Lower lobe of right lung (tissue), 2 donors: ENCODE data around the gene NUDT8. TPM values are rescaled to one million over a fixed set of nuclear protein-coding genes. Genes with fewer than 3 reads are reported as not detected.

ENCODE experiments used
- ATAC-seq, 2 donors: fragments of 200-7000 bp; cut with Tn5 transposase; one replicate each; pipeline ENCODE4 v1.9.1; 2020 to 2022; ENCODE audit warnings: mild to moderate bottlenecking in 2 of 2, moderate library complexity in 2 of 2
- DNase-seq: peaks from one replicate; pipeline ENCODE4 v3.0.0-alpha.2; 2020
- H3K27ac ChIP-seq: fragments of 200-600 bp; one replicate; pipeline ENCODE4 v1.8.0; 2022
- H3K27me3 ChIP-seq: fragments of 200-600 bp; one replicate; pipeline ENCODE4 v1.8.0; 2022; ENCODE audit warnings: low read depth
- H3K36me3 ChIP-seq: fragments of 200-600 bp; one replicate; pipeline ENCODE4 v1.8.0; 2022; ENCODE audit warnings: mild to moderate bottlenecking
- H3K4me1 ChIP-seq: fragments of 200-600 bp; one replicate; pipeline ENCODE4 v1.8.0; 2022
- H3K4me3 ChIP-seq: fragments of 200-600 bp; one replicate; pipeline ENCODE4 v1.8.0; 2022; ENCODE audit warnings: mild to moderate bottlenecking
- H3K9me3 ChIP-seq: fragments of 200-600 bp; one replicate; pipeline ENCODE4 v1.8.0; 2022
- intact Hi-C: fragments of 100-400 bp; cut with DNase I; formaldehyde crosslinking; loops from one replicate; pipeline ENCODE4 v1.11.0; 2022
- total RNA-seq: library from RNA; stranded (reverse); fragmentation: NEBNext Ultra II Directional; extraction: Animal tissue kit (Norgen Biotek cat#: 25700); gene quantifications from one replicate; pipeline ENCODE4 v1.2.1, GENCODE V29; 2021
- TF ChIP-seq, protein P1 (sequence below): fragments of 200-600 bp; IDR thresholded peaks from one replicate; pipeline ENCODE4 v1.8.0; 2022; ENCODE audit warnings: antibody characterized with exemption, mild to moderate bottlenecking
- donor health status: DM: no; HTN: yes; CAD: no; lungs with severe emphysema.

NUDT8 gene
- total RNA-seq, 1 donor from 2014 or later, result 8.8 TPM

DNA sequence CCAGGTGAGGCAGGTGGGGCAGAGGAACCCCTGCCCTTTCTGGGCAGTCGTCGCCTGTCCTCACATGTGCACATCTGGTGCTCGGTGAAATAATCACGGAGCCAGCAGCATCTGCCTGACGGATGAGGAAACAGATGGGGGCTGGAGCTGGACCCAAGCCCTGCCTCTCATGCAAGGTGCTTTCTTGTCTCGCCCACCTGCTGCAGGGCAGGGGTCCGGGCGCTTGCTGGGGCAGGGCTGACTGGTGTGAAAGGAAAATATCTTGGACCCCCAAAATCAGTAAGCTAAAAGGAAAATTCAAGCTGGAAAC, 41.4 kb upstream of the NUDT8 start:
- no peak overlapping the region for H3K4me3 ChIP-seq
- intact Hi-C loops, result no loop called here
- no peaks in the 10 kb centered on the region for H3K36me3 ChIP-seq
- H3K4me1 ChIP-seq, result peaks cover 9% of the 10 kb centered on the region
- TF ChIP-seq, protein P1, sequence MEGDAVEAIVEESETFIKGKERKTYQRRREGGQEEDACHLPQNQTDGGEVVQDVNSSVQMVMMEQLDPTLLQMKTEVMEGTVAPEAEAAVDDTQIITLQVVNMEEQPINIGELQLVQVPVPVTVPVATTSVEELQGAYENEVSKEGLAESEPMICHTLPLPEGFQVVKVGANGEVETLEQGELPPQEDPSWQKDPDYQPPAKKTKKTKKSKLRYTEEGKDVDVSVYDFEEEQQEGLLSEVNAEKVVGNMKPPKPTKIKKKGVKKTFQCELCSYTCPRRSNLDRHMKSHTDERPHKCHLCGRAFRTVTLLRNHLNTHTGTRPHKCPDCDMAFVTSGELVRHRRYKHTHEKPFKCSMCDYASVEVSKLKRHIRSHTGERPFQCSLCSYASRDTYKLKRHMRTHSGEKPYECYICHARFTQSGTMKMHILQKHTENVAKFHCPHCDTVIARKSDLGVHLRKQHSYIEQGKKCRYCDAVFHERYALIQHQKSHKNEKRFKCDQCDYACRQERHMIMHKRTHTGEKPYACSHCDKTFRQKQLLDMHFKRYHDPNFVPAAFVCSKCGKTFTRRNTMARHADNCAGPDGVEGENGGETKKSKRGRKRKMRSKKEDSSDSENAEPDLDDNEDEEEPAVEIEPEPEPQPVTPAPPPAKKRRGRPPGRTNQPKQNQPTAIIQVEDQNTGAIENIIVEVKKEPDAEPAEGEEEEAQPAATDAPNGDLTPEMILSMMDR, result no peak
- no peaks in the 10 kb centered on the region for H3K9me3 ChIP-seq
- ATAC-seq (no peak), DNase-seq (no peak)
- H3K27ac ChIP-seq, result no peak overlapping the region
- H3K27me3 ChIP-seq, result peaks cover 16% of the 10 kb centered on the region

DNA sequence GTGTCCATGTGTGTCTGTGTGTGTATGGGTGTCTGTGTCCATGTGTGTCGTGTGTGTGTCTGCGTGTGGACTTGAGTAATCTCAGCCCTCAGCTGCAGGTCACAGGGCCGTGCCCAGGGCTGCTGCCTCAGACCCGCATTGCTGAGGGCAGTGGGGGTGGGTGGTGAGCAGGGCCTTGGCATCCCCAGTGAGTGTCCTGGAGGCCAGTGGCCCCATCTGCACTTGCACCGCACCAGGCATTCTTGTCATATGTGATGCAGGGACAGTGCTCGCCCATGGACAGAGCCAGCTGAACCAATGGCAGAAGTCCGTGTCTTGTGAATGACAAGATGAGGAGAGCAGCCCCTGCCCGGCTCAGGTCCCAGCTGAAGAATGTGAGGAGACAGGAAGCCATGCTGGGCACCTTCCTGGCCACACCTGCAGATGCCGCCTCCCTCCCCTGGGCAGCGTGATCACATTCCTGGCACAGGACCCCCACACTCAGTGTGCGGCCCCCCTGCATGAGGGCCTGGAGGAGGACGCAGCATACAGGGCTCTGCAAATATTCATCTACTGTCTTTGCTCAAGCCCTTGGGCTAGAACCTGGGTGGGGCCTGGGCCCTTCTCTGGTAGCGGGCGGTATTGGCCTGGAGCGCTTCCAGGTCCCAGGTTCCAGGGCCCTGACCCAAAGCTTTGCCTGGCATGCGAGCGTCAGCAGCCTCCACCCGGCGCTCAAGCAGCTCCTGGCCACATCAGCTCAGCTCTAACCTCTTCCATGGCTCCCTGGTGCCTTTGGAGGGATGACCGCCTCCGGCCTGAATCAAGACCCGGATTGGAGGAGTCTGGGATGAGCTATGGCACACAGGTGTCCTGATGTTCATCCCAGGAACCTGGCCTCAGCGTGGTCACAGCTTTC, 40.8 kb upstream of the NUDT8 start:
- no peaks in the 10 kb centered on the region for H3K9me3 ChIP-seq
- peaks cover 16% of the 10 kb centered on the region for H3K27me3 ChIP-seq
- ATAC-seq (no peak), DNase-seq (no peak)
- TF ChIP-seq, protein P1, result no peak
- intact Hi-C loops, result no loop called here
- H3K36me3 ChIP-seq, result no peaks in the 10 kb centered on the region
- H3K27ac ChIP-seq, result no peak overlapping the region
- peaks cover 9% of the 10 kb centered on the region for H3K4me1 ChIP-seq
- H3K4me3 ChIP-seq, result no peak overlapping the region

DNA sequence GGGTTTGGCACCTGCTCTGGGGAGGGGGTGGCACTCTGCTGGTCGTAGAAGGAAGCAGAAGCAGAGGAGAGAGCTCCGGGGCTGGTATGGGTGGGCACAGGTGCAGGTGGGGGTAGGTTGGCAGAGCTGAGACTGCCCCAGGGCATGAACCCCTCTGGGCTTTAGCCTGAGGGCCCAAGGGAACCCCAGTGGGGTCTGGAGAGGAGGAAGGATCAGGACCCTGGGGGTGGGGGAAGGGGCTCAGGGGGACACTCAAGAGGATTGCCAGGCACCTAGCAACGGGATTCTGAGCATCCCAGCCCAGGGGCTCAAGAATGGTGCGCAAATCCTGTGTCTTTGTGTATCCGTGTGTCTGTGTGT, 38.4 kb upstream of the NUDT8 start:
- intact Hi-C loops, result no loop called here
- Histone ChIP-seq H3K4me1 (no peaks in the 10 kb centered on the region), H3K36me3 (no peaks in the 10 kb centered on the region), H3K27me3 (peaks cover under 1% of the 10 kb centered on the region), H3K27ac (no peak overlapping the region), H3K9me3 (no peaks in the 10 kb centered on the region), H3K4me3 (no peak overlapping the region)
- TF ChIP-seq, protein P1, result no peak
- ATAC-seq, result no peak
- no peak for DNase-seq

DNA sequence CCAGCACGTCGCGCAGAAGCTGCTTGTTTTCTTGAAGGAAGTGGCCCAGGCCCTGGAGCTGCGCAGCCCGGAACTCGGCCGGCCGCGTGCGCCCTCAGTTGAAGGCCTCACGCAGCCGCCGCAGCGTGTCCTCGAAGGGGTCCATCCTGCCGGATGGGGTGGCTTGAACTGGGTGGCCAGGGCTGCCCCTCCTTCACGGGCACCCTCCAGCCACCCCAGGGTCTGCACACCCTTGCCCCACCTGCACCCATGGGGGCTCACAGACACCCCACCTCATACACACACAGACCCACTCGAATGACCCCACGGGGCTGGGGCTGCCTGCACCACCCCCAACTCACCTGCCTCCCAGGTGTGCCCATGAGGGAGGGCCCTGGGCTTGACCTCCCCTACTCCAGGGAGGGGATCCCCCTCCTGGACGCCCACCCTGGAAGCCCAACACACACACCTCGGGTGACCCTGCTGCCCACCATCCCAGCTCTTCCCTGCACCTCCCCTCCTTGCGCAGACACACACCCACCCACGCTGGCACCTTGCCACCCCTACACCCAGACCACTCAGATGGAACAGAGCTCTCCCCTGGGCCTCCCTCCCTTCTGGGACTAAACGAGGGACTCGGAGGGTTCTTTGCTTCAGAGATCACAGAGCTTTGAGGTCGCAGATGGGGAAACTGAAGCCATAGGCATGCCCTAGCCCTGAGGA, 37.9 kb upstream of the NUDT8 start:
- H3K36me3 ChIP-seq, result no peaks in the 10 kb centered on the region
- H3K27ac ChIP-seq, result no peak overlapping the region
- no peak overlapping the region for H3K4me3 ChIP-seq
- intact Hi-C loops, result no loop called here
- DNase-seq (no peak), ATAC-seq (no peak)
- H3K4me1 ChIP-seq, result no peaks in the 10 kb centered on the region
- H3K9me3 ChIP-seq, result no peaks in the 10 kb centered on the region
- H3K27me3 ChIP-seq, result no peaks in the 10 kb centered on the region
- TF ChIP-seq, protein P1, result no peak

DNA sequence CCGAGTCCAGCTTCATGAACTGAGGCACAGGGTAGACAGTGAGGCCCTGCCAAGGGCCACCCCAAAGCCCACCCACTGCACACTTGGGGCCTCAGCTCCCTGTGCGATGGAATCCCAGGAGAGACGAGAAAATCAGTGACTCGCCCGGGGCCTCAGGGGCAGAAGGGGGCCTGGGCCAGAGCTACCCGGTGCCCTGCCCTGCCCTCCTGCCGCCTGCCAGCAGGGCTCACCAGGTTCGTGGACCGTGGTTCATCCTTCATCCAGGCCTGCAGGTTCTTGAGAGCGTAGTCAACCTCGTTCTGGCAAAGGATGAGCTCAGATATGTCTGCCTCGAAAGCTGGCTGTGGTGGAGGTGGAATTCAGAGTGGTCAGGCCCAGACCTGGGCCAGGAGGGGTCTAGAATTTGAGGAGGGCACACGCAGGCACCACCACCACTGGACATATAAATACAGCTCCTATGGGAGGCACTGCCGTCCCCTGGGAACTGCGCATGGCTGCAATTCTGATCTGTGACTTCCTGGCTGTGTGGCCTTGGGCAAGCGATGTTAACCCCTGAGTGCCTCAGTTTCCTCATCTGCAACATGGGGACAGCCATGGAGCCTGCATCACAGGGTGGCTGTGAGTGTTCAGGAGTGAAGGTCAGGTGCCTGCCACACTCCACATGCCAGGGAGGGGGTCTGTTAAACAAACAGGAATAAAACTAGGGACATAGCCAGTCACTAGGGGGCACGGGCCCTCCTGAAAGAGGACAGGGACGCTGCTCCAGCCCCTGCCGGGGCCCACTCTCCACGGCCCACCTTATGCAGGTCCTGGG, 37.1 kb upstream of the NUDT8 start:
- H3K9me3 ChIP-seq, result no peaks in the 10 kb centered on the region
- no peak overlapping the region for H3K4me3 ChIP-seq
- intact Hi-C loops, result no loop called here
- ATAC-seq, result no peak
- no peak overlapping the region for H3K27ac ChIP-seq
- no peaks in the 10 kb centered on the region for H3K36me3 ChIP-seq
- DNase-seq, result no peak
- TF ChIP-seq, protein P1, result no peak
- H3K4me1 ChIP-seq, result no peaks in the 10 kb centered on the region
- no peaks in the 10 kb centered on the region for H3K27me3 ChIP-seq
